GM18870 (cell line): ENCODE results near the gene FRMD4B.

Experiments
- ATAC-seq: cut with Tn5 transposase; IDR thresholded peaks from one replicate; pipeline ENCODE4 v1.9.1; 2021; ENCODE audit warnings: moderate library complexity; ENCODE audit not compliant: unreplicated experiment

Gene FRMD4B

DNA sequence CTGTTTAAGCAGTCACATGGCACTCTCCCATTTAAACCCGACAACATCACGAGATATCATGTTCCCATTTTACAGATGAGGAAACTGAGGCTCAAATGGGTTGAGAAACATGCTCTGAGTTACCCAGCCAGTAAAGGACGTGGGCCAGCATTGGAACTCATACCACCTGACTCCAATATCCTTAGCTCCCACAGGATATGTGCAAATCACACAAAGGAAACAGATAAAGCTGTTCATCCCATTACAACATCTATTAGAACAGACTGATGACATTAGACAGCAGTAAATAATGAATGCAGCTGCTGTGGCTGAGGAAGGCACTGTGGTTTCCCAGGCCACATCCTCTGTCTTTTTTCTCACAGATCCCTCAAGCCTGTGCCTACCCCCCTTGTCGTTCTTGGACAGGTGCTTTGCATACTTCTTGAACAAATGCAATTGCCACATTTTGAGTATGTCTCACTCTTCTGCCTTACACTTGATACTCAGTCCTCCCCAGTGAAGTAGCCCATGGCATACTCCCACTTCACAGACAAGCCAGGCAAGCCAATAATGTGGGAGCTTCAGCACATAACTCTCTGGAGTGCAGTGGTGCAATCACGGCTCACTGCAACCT, 17.7 kb downstream of the FRMD4B start:
- ATAC-seq, result peak; percentile 98

DNA sequence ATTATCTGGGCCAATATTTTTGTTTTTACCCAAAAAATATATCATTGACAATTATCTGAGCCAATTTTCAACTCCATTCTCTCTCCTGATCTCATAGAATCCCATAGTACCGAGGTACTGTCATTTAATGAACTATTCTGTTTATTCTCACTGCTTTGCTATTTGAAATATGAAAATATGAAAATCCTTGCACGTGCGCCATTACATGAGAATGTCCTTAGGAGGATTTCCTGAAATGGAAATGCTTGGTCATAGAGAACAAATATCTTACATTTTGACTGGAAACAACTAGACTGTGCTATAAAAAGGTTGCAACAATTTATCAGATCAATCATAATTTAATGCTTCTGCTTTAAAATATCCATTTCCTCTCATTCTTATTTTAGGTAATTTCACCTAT, 18.3 kb downstream of the FRMD4B start:
- ATAC-seq, result no peak

DNA sequence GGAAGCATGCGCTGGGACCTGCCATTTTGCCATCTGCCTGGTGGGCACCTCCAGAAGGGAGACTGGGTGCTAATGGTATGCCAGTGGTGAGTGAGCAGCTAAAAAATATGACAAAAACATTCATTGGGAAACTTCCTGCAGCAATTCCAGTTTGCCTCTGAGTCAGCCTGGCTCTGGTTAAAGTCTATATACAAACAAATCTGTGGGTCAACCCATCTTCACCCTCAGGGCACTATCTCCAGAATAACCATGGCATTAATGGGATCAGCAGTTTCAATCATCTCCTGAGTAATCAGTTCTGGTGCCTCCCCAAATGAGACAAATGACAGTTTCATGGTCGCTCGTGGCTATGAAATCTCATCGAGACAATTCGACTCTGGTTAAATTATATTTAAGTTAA, 21.5 kb downstream of the FRMD4B start:
- no peak for ATAC-seq

DNA sequence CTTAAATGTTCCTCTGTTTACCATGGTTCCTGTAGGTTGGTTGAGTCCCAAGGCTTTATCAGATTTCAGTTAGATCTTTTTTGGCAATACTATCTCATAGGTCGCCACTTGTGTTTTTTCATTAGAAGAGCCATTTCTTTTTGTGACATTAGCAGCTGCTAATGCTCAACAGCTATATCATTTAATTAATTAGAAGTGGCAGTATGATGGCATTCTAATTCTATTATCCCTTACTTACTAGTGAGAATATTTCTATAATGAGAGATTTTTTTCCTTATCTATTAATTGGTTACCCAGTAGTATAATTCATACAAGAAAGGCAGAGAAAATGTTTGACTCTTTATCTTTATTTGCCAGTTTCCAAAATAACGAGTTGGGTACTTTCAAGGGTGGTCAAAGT, 25.2 kb downstream of the FRMD4B start:
- no peak for ATAC-seq

DNA sequence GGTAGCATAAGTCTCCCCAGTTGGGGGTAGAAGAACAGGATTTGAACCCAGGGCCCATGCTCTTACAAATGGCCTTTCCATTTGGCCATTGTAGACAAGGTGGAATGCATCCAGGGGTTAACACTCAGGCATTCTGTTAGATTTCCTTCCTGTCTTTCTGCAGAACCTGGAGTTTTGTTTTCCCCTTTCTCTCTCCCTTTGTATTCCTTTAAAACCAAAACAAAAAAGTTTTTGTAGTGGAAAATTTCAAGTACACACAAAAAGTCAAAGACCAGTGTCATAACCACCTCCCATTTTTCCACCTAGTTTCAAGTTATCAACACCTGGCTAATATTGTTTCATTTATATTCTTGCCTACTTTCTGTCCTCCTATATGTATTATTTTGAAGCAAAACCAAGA, 26.0 kb downstream of the FRMD4B start:
- no peak for ATAC-seq

DNA sequence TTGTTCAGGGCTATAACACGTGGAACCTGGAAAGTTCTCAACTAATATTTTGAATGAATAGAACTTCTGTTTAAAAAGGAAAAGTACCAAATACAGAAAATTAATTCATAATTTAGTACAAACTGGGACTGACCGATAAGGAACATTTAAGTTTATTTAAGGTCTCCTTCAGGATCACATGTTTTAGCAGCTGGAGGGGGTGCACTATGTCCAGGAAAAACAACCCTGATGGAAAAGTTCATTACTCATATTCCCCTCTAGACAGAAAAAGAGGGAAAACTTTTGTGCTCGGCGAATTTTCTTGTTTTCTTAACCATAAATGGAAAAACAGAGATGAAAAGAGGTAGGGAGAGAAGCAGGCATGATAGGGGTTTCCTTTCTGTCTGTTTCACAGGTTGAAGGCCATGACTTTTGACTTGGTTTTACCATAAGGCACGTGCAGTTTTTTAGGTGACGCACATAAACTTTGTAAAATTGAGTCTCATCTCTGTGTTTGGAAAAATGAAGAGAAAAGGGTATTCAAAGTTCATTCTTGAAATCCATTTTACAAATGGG, 26.5 kb downstream of the FRMD4B start:
- ATAC-seq, result no peak

DNA sequence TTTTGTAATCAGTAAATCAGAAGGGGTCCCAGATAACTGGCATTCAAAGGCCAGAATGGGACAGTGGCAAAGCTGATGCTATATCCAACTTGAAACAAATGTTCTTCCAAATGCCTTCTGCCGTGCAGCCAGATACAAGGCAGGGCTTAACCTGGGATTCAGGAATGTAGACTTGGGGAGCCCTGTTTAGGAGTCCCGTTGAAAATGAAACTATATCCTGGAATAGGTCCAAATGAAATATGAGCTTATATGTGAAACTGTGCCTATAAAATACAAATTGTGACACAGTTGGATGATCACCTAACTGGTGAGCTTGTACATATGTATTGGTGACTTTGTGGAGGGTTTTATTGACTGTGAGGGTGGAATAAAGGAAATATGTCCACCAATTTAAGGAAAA, 28.7 kb downstream of the FRMD4B start:
- ATAC-seq, result no peak

DNA sequence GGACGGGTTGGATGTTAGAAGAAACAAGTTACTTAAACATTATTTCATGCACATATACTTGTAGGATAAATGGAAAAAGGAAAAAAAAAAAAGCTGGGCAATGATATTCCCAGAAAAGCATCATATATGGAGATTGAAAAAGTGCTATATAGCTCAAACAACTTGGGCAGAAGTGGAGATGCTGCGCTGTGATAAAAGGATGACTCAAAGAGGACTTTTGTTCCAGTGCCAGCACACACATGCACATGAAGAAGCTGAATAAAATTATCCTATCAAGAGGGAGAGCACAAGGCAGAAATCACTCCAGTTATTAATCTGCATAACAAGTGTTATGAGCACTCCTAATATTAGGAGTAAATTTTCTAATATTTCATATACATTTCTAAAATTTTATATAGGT, 30.9 kb downstream of the FRMD4B start:
- no peak for ATAC-seq

DNA sequence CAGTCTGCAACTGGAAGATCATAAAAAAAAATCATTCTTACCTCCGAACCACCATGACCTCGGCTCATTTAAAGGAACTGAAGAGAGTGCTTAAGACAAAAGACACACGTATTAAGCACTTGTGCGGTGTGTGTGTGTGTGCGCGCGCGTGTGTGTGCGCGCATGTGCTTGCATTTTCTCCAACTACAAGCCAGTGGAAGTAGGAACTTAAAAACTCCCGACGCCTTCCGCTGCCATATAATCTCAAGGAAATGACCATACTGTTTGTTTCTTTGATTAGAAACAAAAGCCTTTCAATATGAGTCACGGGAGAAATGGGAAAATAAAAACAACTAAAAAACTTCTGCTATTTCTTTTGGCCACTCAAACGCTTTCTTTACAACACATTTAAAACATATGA, 32.4 kb downstream of the FRMD4B start:
- ATAC-seq, result no peak

DNA sequence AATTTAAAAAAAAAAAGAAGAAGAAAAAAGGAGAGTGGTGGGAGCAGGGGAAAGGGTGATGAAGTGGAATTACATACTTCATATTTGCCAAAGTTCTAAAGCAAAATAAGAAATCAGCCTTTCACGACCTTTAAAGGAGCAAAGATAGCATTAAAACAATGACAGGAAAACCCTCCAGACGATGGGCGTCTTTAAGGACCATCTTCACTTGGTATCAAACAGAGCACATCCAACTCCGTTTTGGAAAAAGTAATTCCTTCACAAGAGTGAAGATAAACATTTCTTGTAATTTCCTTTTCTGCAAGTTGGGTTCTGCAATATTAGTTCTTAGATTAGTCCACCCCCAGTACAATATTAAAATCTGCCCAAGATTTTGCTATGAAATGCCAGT, 32.8 kb downstream of the FRMD4B start:
- no peak for ATAC-seq

DNA sequence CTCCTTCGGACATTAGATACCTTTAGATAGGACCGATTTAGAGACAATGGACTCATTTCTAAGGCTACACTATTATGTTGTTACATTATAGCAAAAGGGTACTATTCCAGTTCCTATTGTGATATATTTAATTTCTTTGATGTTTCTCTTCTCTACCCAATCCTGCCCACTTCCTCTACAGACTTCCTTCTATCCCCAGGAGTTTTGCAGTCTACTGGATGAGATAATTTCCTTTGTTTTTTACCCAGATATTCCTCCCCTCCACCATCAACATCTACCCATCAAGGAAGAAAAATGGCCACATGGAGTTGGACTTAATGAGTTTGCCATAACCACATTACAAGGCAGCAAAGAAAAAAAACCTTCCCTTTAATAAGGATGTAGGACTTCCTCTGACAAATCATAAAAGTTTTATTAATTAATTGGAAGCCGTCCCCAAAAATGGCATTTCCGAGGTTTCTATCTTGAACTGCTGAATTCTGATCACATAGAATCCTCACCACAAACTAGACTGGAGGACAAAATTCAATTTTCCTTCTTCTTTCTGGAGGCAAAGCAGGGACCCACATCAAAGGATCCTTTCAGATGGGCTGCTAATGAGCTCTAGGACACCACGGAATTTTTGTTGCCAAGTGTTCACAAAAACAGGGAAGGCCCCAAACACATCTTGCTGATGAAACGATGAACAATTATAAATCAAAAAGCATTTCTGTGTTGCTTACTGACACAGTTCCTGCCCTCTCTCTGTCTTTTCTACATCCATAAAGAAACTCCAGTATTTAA, 33.4 kb downstream of the FRMD4B start:
- ATAC-seq, result no peak

DNA sequence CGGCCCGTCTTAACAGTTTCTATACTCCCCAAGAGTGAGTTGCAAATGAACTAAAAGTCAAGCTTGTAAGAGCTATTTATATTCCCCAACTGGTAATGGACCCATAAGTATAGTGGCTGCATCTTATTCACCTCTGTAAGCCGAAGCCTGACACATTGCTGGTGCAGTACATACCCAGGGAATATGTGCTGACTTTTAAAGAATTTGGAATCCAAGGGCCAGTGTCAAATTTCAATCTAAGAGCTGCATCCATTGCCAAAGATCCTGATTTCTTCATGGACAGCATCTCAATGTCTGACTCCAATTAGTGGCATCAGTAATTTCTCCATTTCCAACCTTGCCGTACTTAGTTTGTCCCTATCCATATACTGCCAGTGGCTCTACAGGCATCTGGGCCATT, 42.0 kb downstream of the FRMD4B start:
- ATAC-seq, result no peak

DNA sequence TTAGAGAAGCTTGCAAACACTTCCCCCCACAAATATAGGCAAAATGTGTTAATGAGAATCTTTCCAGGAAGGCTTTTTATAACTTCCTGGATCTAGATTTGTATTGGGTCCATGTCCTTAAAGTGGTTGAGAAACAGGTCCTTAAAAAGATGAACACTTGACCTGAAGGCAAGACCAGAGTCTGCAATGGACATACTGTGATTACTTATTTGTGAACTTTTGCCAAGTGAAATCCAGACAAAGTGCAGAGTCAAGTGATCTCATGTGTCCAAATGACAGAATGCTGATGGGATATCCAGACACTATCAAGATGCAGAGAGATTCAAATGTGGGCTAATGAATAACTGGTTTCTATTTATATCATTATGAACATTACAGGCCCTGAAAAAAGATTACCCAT, 43.8 kb downstream of the FRMD4B start:
- no peak for ATAC-seq

DNA sequence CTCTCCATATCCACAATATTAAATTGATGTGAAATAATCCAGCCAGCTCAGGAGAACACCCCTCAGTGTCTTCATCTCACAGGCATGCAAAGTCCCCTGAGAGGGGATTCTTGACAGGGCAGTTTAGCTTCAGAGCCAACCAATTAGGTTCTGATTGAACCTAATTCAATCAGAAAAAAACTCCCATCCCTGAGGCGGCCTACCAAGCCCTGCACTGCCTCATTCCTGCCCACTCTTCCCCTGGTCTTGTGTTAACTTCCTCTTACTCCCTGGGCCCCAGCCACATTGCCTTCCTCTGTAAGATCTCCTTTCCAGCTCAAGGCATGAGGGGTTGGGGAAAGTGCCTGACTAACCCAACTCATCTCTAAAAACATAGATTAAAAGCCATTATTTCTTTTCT, 46.1 kb downstream of the FRMD4B start:
- ATAC-seq, result no peak

DNA sequence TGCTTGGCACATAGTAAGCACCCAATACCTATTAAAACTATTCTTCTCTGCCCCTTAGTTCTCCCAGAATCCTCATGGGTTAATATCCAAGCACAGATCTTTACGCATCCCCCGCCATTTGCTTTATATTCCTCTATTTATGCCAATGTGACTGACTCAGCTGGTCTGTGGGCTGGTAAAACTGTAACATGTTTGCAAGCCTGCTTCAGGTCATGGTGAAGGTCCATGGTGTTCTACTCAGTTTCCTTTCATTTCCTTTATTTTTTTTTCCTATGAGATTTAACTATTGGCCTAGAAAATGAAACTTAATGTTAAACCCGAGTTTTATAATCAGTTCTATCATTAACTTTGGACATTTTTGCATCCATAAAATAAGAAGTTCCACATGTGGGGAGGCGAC, 47.0 kb downstream of the FRMD4B start:
- no peak for ATAC-seq

DNA sequence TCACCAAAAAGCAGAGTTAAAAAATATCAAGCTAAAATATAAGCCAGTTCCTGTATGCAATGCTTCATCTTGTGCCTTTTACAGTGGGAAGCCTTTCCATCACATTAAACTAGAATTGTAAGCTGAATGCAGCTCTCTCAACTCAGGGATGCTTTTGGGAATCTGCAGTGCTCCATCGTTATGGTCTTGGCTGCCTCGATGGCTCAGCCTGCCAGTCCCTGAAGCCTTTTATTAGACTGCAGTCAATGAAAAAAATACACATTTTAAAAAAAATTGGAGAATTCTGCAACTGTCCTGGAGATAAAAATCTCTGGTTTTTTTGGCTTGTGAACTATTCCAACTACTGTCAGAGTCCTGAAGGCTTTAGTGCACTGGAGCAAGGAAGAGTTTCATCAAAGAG, 53.0 kb downstream of the FRMD4B start:
- no peak for ATAC-seq

DNA sequence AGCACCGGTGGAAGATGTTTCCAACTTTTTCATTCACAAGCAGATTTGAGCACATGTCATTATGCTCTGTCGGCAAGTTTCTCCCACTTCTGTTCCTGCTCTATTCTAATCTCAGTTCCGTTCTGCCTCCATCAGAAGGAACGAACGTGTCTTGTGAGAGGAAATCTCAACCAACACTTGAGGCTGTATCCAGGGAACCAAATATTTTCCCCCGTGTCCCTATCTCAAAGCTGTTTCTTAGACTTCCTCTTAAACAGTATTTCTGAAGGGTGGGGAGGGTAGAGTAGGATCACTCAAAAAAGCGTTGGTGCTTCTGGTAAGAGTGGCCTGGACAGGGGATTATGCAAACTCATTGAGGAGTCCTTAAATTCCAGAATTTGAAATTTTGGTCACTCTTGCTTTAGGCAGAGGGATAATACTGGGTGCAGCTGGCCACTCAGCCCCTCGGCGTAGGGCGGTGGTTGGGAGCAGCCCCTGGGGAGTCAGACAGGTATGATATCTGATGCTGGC, 54.9 kb downstream of the FRMD4B start:
- ATAC-seq, result no peak

DNA sequence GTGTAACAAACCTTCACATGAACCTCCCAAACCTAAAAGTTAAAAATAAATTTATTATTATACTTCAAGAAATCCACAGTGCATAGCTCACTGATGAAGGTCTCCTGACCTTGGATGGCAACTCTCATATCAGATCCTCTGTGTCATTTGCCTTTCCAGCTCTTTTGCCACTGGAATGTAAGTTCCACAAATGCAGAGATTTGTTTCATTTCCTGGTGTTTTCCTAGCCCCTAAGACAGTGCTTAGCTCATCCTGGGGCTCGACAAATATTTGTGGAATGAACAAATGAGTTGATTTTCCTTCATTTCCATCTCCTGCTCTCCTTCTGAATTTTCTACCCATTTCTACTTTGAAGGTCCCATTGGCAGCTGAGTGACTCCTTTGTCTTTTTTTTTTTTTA, 56.0 kb downstream of the FRMD4B start:
- ATAC-seq, result no peak

DNA sequence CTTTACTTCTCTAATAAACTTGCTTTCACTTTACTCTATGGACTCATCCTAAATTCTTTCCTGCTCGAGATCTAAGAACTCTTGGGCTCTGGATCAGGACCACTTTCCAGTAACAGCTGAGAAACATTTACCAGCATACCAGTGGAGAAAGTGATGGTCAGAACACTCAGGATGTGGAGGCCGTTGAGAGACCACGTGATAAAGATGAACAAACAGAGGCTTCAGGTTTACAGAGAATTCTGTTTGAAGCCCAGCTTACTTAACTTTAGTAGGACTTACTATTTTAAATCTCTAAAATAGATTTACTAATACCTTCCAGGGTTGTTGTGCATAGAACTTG, 57.0 kb downstream of the FRMD4B start:
- no peak for ATAC-seq

DNA sequence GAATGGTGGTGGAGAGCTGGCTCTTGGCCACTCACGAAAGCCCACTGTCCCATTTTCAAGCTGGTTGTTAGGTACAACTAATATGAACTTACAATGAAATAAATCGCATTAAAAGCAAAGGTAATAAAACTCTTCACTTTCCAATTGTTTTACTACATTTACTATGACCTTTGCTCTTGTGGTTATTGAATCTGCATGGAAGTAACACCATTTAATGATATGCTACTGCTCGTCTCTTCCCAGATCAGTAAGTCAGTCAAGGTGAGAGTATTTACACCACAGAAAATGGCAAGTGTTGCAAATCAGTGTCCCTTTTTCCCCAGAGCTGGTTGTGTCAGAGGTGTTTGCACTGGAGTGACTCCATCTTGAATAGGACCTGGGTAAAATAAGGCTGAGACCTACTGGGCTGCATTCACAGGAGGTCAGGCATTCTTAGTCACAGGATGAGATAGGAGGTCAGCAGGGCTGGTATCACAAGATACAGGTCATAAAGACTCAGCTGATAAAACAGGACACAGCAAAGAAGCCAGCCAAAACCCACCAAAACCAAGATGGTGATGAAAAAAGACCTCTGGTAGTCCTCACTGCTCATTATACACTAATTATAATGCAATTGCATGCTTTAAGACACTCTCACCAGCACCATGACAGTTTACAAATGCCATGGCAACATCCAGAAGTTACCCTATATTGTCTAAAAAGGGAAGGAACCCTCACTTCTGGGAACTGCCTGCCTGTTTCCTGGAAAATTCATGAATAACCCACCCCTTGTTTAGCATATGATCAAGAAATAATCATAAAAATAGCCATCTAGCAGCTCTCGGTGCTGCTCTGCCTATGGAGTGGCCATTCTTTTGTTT, 57.6 kb downstream of the FRMD4B start:
- ATAC-seq, result no peak

DNA sequence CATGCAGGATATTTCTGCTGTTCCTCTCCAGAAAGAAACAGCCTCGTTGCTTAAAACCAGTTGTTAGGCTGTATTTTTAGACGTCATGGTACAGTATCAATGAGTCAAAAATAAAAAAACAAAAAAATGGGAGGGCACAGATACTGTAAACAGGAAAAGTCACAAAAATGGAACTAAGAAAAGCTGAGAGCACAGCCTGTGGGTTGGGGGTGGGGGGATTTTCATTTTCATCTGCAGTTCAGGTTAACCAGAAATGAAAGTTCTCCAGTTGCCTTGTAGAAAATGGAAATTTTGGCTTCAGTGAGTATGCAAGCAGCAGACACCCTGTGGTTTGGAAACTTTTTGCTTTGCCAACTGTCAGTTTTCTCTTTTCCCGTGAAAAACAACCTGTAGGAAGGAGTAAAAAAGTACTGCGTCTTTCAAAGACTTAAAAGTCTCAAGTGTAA, 59.0 kb downstream of the FRMD4B start:
- peak; percentile 95 for ATAC-seq

DNA sequence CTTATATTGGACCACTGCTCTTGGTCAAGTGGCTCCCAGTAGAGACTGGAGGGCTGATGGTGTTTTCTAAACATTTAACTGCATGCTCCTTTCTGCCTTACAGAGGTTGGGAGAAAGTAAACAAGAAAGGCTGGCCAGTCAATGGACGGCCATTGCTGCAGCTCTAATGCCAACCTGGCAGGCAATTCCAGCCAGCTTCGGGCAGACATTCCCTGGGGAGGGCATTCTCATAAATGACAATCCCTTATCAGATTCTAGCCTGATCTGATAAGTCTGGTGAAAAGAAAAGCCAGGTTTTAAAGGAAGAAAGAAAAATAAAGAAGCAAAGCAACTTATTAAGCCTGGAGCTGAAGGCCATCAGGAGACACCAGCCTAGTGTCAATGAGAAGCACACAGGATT, 60.7 kb downstream of the FRMD4B start:
- no peak for ATAC-seq
